HEK293T (cell line): Measurements from ENCODE around the gene MED27.

ENCODE experiments used
- BHLHE40 ChIP-seq: fragments of 450-650 bp; IDR thresholded peaks from 2 replicates; pipeline ENCODE4 v1.6.1; 2016; ENCODE audit warnings: mild to moderate bottlenecking, moderate library complexity, borderline replicate concordance
- CTBP1 ChIP-seq: fragments of 450-650 bp; IDR thresholded peaks from 2 replicates; pipeline ENCODE4 v1.6.1; 2016; ENCODE audit warnings: borderline replicate concordance
- ELF4 ChIP-seq: fragments of 450-650 bp; IDR thresholded peaks from 2 replicates; pipeline ENCODE4 v1.6.1; 2017; ENCODE audit warnings: antibody characterized with exemption
- FOXA1 ChIP-seq: fragments of 450-650 bp; IDR thresholded peaks from 2 replicates; pipeline ENCODE4 v1.6.1; 2016; ENCODE audit warnings: mild to moderate bottlenecking
- FOXK2 ChIP-seq: fragments of 450-650 bp; IDR thresholded peaks from 2 replicates; pipeline ENCODE4 v1.6.1; 2016; ENCODE audit warnings: mild to moderate bottlenecking
- FOXM1 ChIP-seq: fragments of 450-650 bp; IDR thresholded peaks from 2 replicates; pipeline ENCODE4 v1.6.1; 2017; ENCODE audit warnings: mild to moderate bottlenecking, borderline replicate concordance
- L3MBTL2 ChIP-seq: fragments of 450-650 bp; conservative IDR thresholded peaks from 2 replicates; pipeline ENCODE4 v1.6.1; 2016; ENCODE audit warnings: mild to moderate bottlenecking
- SP1 ChIP-seq: fragments of 450-650 bp; IDR thresholded peaks from 2 replicates; pipeline ENCODE4 v1.6.1; 2017
- SUZ12 ChIP-seq: fragments of 450-650 bp; IDR thresholded peaks from 2 replicates; pipeline ENCODE4 v1.6.1; 2016; ENCODE audit warnings: mild to moderate bottlenecking
- TARDBP ChIP-seq: fragments of 450-650 bp; IDR thresholded peaks from 2 replicates; pipeline ENCODE4 v1.6.1; 2016
- ZNF384 ChIP-seq: fragments of 450-650 bp; IDR thresholded peaks from 2 replicates; pipeline ENCODE4 v1.6.1; 2016
- TF ChIP-seq, protein P1 (sequence below): fragments of 450-650 bp; IDR thresholded peaks from 2 replicates; pipeline ENCODE4 v1.6.1; 2016

DNA sequence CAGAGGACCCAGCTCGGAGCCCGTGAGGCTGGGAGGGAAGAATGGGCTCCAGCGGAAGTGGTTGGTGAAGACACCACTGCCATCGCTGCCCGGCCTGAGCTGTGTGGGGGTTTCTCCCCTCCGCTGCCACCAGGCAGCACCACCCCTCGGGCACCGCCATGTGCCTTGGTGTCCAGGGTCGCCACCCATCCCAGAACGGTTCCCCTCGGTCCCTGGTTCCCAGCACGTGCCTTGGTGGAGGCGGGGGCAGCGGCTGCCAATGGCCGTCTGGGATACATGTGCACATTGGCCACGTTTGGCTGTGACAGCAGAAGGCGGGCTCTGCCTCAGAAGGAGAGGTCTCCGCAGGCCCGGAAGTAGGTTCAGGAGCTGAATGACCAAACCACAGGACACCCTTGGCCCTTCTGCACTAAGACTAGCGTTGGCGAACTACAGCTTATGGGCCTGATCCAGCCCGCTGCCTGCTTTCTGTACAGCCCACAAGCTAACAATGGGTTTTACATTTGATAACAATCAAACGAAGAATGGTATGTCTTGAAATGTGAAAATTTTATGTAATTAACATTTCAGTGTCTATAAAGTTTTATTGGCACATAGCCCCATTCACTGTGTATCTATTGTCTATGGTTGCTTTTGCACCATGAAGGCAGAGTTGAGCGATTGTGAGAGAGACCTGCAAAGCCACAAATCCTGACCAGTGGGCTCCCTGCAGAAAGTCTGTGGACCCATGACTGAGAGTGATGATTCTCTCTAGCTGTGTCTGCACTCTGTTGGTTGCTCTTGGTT lies 248.1 kb downstream of the MED27 start:
- no peak for TF ChIP-seq BHLHE40
- no peak for TF ChIP-seq FOXK2
- TF ChIP-seq FOXA1: no peak
- TF ChIP-seq SUZ12: no peak
- no peak for TF ChIP-seq SP1
- no peak for TF ChIP-seq FOXM1
- no peak for TF ChIP-seq L3MBTL2
- TF ChIP-seq ELF4: no peak
- no peak for TF ChIP-seq ZNF384
- TF ChIP-seq CTBP1: no peak
- TF ChIP-seq, protein P1, sequence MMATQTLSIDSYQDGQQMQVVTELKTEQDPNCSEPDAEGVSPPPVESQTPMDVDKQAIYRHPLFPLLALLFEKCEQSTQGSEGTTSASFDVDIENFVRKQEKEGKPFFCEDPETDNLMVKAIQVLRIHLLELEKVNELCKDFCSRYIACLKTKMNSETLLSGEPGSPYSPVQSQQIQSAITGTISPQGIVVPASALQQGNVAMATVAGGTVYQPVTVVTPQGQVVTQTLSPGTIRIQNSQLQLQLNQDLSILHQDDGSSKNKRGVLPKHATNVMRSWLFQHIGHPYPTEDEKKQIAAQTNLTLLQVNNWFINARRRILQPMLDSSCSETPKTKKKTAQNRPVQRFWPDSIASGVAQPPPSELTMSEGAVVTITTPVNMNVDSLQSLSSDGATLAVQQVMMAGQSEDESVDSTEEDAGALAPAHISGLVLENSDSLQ: no peak
- no peak for TF ChIP-seq TARDBP
